HepG2 (cell line): Measurements from ENCODE around the gene OVOL3. TPM values are rescaled to one million over a fixed set of nuclear protein-coding genes. Genes with fewer than 3 reads are reported as not detected.

ENCODE experiments used
- ATAC-seq: fragments of 200-7000 bp; cut with Tn5 transposase; 3 replicates; pipeline ENCODE4 v1.9.1; 2020; ENCODE audit warnings: mild to moderate bottlenecking, moderate library complexity
- BruUV-seq: library from RNA; stranded (reverse); fragments of 400-500 nt; replicated peaks from 2 replicates; lab custom pipeline; 2021; lab: Mats Ljungman, UMichigan
- CTCF ChIA-PET: fragments of 300-600 bp; formaldehyde crosslinking; extraction: SDS; loops from one replicate; lab custom pipeline; 2021; ENCODE audit warnings: low total read pairs, inconsistent platforms, low intra/inter-chr PET ratio; lab: Yijun Ruan, JAX
- POLR2A ChIA-PET: fragments of 350-600 bp; sonication (Branson Sonifier 250); formaldehyde crosslinking; loops from one replicate; lab custom pipeline; 2020; ENCODE audit warnings: antibody characterized with exemption, inconsistent platforms; lab: Yijun Ruan, JAX
- DNase-seq: peaks from one replicate; pipeline ENCODE4 v3.0.0-alpha.2; 2015; ENCODE audit warnings: low spot score
- FAIRE-seq: peaks from 3 replicates; lab custom pipeline; 2011; peaks lifted over from hg19 to GRCh38; lab: Jason Lieb, UNC
- H2AFZ ChIP-seq: one replicate; pipeline ENCODE4 v1.6.1; 2011; ENCODE audit warnings: low read length, inconsistent platforms
- H3K27ac ChIP-seq: fragments of 300-600 bp; 3 replicates; pipeline ENCODE4 v1.8.0; 2011; ENCODE audit warnings: mixed run types, mild to moderate bottlenecking, mixed read lengths, low read length, inconsistent platforms; ENCODE audit not compliant: insufficient read depth; ENCODE audit errors: extremely low read length
- H3K27me3 ChIP-seq, 2 experiments: fragments of 200-600 bp in 1 of 2; 2 replicates in 1 of 2; 3 replicates in 1 of 2; pipeline versions ENCODE4 v1.6.0 to v1.8.0; 2011; ENCODE audit warnings: low read length in 2 of 2, mild to moderate bottlenecking in 2 of 2, moderate library complexity in 2 of 2, inconsistent platforms in 1 of 2; ENCODE audit not compliant: insufficient read depth in 2 of 2, control insufficient read depth in 1 of 2
- H3K36me3 ChIP-seq, 2 experiments: fragments of 200-600 bp in 1 of 2; replicated peaks in 1 of 2; 2 replicates in 1 of 2; 3 replicates in 1 of 2; pipeline versions ENCODE4 v1.5.1 to v1.8.0; 2011; ENCODE audit warnings: low read length in 2 of 2, inconsistent platforms in 1 of 2; ENCODE audit not compliant: insufficient read depth in 2 of 2, control insufficient read depth in 1 of 2
- H3K4me1 ChIP-seq: 2 replicates; pipeline ENCODE4 v1.5.1; 2012; ENCODE audit warnings: low read length, inconsistent platforms; ENCODE audit not compliant: insufficient read depth
- H3K4me2 ChIP-seq: 2 replicates; pipeline ENCODE4 v1.6.0; 2011; ENCODE audit warnings: low read depth, low read length, inconsistent platforms
- H3K4me3 ChIP-seq, 3 experiments: fragments of 200-600 bp in 1 of 3; sonication (generic), shearing (Covaris generic) in 1 of 3; replicated peaks in 1 of 3; 2 replicates each; pipeline ENCODE4 v1.5.1; 2011 to 2016; ENCODE audit warnings: low read length in 3 of 3, inconsistent platforms in 2 of 3, low read depth in 2 of 3, mild to moderate bottlenecking in 2 of 3, control low read depth in 1 of 3, mixed read lengths in 1 of 3; ENCODE audit not compliant: insufficient read depth in 1 of 3
- H3K79me2 ChIP-seq: one replicate; pipeline ENCODE4 v1.6.1; 2011; ENCODE audit warnings: low read length, inconsistent platforms; ENCODE audit not compliant: insufficient read depth
- H3K9ac ChIP-seq: 2 replicates; pipeline ENCODE4 v1.6.0; 2011; ENCODE audit warnings: mild to moderate bottlenecking, low read depth, low read length, inconsistent platforms; ENCODE audit not compliant: insufficient read depth
- H3K9me3 ChIP-seq: 2 replicates; pipeline ENCODE4 v1.5.1; 2012; ENCODE audit warnings: mild to moderate bottlenecking, low read length
- H4K20me1 ChIP-seq: 2 replicates; pipeline ENCODE4 v1.6.0; 2011; ENCODE audit warnings: inconsistent platforms, mild to moderate bottlenecking, low read length, moderate library complexity; ENCODE audit not compliant: insufficient read depth
- EEA1 ChIP-seq: sonication (generic); formaldehyde crosslinking; IDR thresholded peaks from 2 replicates; pipeline ENCODE4 v1.5.1; 2020; ENCODE audit warnings: mild to moderate bottlenecking, missing genetic modification reagents, borderline replicate concordance
- FOSL1 ChIP-seq: sonication (generic); formaldehyde crosslinking; IDR thresholded peaks from 2 replicates; pipeline ENCODE4 v1.9.0; 2021; ENCODE audit warnings: missing genetic modification reagents, borderline replicate concordance
- KLF13 ChIP-seq: sonication (generic); formaldehyde crosslinking; IDR thresholded peaks from 2 replicates; pipeline ENCODE4 v1.4.0; 2020; ENCODE audit warnings: mild to moderate bottlenecking, missing genetic modification reagents
- MED1 ChIP-seq: sonication (generic); formaldehyde crosslinking; IDR thresholded peaks from 2 replicates; pipeline ENCODE4 v1.4.0; 2020; ENCODE audit warnings: missing genetic modification reagents
- MED8 ChIP-seq: sonication (generic); formaldehyde crosslinking; IDR thresholded peaks from 2 replicates; pipeline ENCODE4 v1.8.1; 2023; ENCODE audit warnings: mild to moderate bottlenecking, missing genetic modification reagents; ENCODE audit not compliant: insufficient replicate concordance
- PCBP2 ChIP-seq: fragments of 200-400 bp; formaldehyde crosslinking; optimal IDR thresholded peaks from 2 replicates; pipeline ENCODE3; 2018; ENCODE audit warnings: low read length, low read depth; ENCODE audit not compliant: poor library complexity, severe bottlenecking
- RBFOX2 ChIP-seq: fragments of 200-400 bp; formaldehyde crosslinking; IDR thresholded peaks from 2 replicates; pipeline ENCODE4 v1.6.1; 2017; ENCODE audit warnings: low read depth, mild to moderate bottlenecking, low read length
- REXO4 ChIP-seq: sonication (generic); formaldehyde crosslinking; IDR thresholded peaks from 2 replicates; pipeline ENCODE4 v1.8.0; 2022; ENCODE audit warnings: missing genetic modification reagents, mild to moderate bottlenecking, borderline replicate concordance
- SKI ChIP-seq: fragments of 450-650 bp; IDR thresholded peaks from one replicate; pipeline ENCODE4 v1.6.1; 2018; ENCODE audit warnings: mild to moderate bottlenecking; ENCODE audit not compliant: partially characterized antibody
- ZBTB3 ChIP-seq: sonication (generic); formaldehyde crosslinking; IDR thresholded peaks from 2 replicates; pipeline ENCODE4 v1.4.0; 2020; ENCODE audit warnings: low read depth, mild to moderate bottlenecking, moderate library complexity, missing genetic modification reagents, borderline replicate concordance
- ZNF180 ChIP-seq: sonication (generic); formaldehyde crosslinking; IDR thresholded peaks from 2 replicates; pipeline ENCODE4 v1.4.0; 2020; ENCODE audit warnings: low read depth, missing genetic modification reagents, borderline replicate concordance
- ZNF615 ChIP-seq: sonication (generic); formaldehyde crosslinking; IDR thresholded peaks from 2 replicates; pipeline ENCODE4 v1.5.0; 2020; ENCODE audit warnings: mild to moderate bottlenecking, missing genetic modification reagents, borderline replicate concordance
- ZNF816 ChIP-seq: sonication (generic); formaldehyde crosslinking; IDR thresholded peaks from 2 replicates; pipeline ENCODE4 v1.8.0; 2022; ENCODE audit warnings: missing genetic modification reagents, mild to moderate bottlenecking, borderline replicate concordance
- ZSCAN12 ChIP-seq: sonication (generic); formaldehyde crosslinking; IDR thresholded peaks from 2 replicates; pipeline ENCODE4 v1.9.0; 2021; ENCODE audit warnings: mild to moderate bottlenecking, missing genetic modification reagents
- WGBS: methylation state at CpG from one replicate; pipeline ENCODE4 v1.1.6; 2017; ENCODE audit warnings: low lambda C conversion rate; 5-methylcytosine and 5-hydroxymethylcytosine counted together
- in situ Hi-C: cut with HindIII; loops from 2 replicates; pipeline ENCODE4 v1.10.0; 2017; ENCODE audit warnings: low pct_unique_long_range_greater_than_20kb; ENCODE audit not compliant: extremely low pct_ligation_motif_present
- intact Hi-C: fragments of 100-400 bp; cut with micrococcal nuclease; formaldehyde crosslinking; loops from one replicate; pipeline ENCODE4 v1.10.0; 2022; ENCODE audit not compliant: unreplicated experiment
- polyA plus RNA-seq, 8 experiments: library from polyadenylated mRNA; depleted of rRNA in 3 of 8; stranded (reverse) in 7 of 8; unstranded in 1 of 8; fragments of >200 nt; fragmentation: Illumina TruSeq in 4 of 8; extraction: Trizol in 4 of 8; gene quantifications; 2 replicates each; pipeline versions ENCODE4 v1.2.1 to v1.2.3, GENCODE V29; 2011 to 2016; ENCODE audit warnings: low read depth in 4 of 8, missing spikeins in 1 of 8, mixed read lengths in 1 of 8; ENCODE audit not compliant: insufficient read depth in 1 of 8
- total RNA-seq, 5 experiments: library from RNA; depleted of rRNA; stranded (reverse); fragments of >200 nt; fragmentation: Illumina TruSeq; extraction: Trizol; gene quantifications; 2 replicates each; pipeline ENCODE4 v1.2.3, GENCODE V29; 2016; ENCODE audit warnings: low read depth in 1 of 5
- TF ChIP-seq, protein P1 (sequence below): sonication (generic); formaldehyde crosslinking; IDR thresholded peaks from 2 replicates; pipeline ENCODE4 v1.5.0; 2020; ENCODE audit warnings: missing genetic modification reagents
- TF ChIP-seq, protein P2 (sequence below): sonication (generic); formaldehyde crosslinking; IDR thresholded peaks from 2 replicates; pipeline ENCODE4 v1.4.0; 2020; ENCODE audit warnings: missing genetic modification reagents
- TF ChIP-seq, protein P3 (sequence below): sonication (generic); formaldehyde crosslinking; IDR thresholded peaks from 2 replicates; pipeline ENCODE4 v1.5.1; 2020; ENCODE audit warnings: missing genetic modification reagents, mild to moderate bottlenecking, borderline replicate concordance
- TF ChIP-seq, protein P4 (sequence below), 2 experiments: fragments of 450-650 bp in 1 of 2; sonication (generic) in 1 of 2; formaldehyde crosslinking; IDR thresholded peaks; 2 replicates each; pipeline versions ENCODE4 v1.5.0 to v1.8.0; 2020 to 2022; ENCODE audit warnings: mild to moderate bottlenecking in 1 of 2, missing genetic modification reagents in 1 of 2

OVOL3 gene
- total and polyA plus RNA-seq, 2 of the 13 experiments (the other 11 are each of a cell fraction or from before 2014, with no cell fraction given): not detected

DNA sequence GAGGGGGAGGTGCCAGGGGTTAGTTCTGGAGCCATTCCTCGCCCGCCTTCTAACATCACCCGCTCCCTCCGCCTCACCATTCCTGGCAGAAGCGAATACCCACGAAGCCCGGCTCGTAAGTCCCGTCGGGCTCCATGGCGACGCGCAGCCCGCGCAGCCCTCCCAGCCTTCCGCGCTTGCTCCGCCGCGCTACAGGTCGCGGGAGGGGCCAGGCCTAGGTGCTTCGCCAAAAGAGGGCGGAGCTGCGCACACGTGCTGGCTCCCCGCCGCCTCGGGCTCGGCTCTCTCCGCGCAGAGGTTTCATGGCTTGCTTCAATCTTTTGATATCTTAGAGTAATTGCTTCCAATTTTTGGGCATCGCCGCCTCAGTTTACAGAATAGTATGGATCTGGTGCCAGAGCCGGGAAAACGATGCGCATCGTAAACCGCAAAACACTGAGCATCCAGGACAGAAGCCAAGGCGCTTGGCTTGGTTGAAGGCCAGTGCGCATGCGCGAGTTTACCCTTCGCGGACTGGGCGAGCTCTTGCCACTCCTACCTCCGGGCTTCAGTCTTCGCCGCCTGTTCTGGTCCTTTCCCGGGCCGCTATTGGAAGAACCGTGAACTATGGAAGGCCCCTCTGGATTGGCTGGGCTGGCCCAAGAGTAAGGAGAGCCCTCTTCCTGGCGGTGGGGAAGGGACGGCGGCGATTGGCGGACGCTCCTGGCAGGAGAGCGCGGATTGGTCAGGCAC, 3.9 kb downstream of the OVOL3 start, which contains the start of gene POLR2I:
Gene POLR2I, minus strand, starts transcription at position 155 of the 732 bp plus-strand sequence. Its CDS starts 19 bp downstream, at position 136.
- Histone ChIP-seq H2AFZ (no peak within 1 kb of the TSS), H3K27me3 (no peaks in the 10 kb centered on the region; a peak in 1 of 5 replicates), H3K9me3 (no peaks in the 10 kb centered on the region), H3K4me3 (peak within 1 kb of the TSS; percentile 72 to 93 (median 88)), H3K36me3 (peaks cover 10 to 15% of the 10 kb centered on the region in 2 experiments; a peak in 2 of 5 replicates), H4K20me1 (no peaks in the 10 kb centered on the region), H3K4me2 (peak within 1 kb of the TSS; percentile 94), H3K9ac (peak within 1 kb of the TSS; percentile 88), H3K27ac (peak within 1 kb of the TSS; percentile 77), H3K79me2 (peaks cover 26% of the 10 kb centered on the region), H3K4me1 (peaks cover 44% of the 10 kb centered on the region)
- ChIA-PET CTCF (no interaction called here), POLR2A (interaction anchor here (0.6 to 2.3 kb wide), 19 partner anchors 10 to 374 kb away, joined by 3 to 33 read pairs (median 5); partner anchors contain the start of genes CAPNS1, SYNE4, THAP8 and ZNF146)
- BruUV-seq: no TSS peak
- WGBS: 0% methylated on average over 2 of the region's 60 CpGs
- in situ Hi-C loops (no loop called here), intact Hi-C loops (loop anchor here (2.0 kb wide), 1 partner anchor 60 kb away; the partner anchor contains the start of genes THAP8 and WDR62)
- peak; percentile 90 for FAIRE-seq
- DNase-seq: peak; percentile 99
- peak; percentile 93 for ATAC-seq
- TF ChIP-seq MED8 (peak; percentile 91), ZNF180 (CRISPR knock-in tag) (no peak), ZBTB3 (CRISPR knock-in tag) (no peak), ZSCAN12 (no peak; the same call in 1 of the 2 replicates), ZNF615 (CRISPR knock-in tag) (peak; percentile 80; the same call in 1 of the 2 replicates), RBFOX2 (peak; percentile 86), MED1 (CRISPR knock-in tag) (peak; percentile 80), PCBP2 (no peak), SKI (no peak), REXO4 (CRISPR knock-in tag) (peak; percentile 68; the same call in 1 of the 2 replicates), KLF13 (CRISPR knock-in tag) (no peak), EEA1 (CRISPR knock-in tag) (no peak; the same call in 1 of the 2 replicates), FOSL1 (CRISPR knock-in tag) (no peak), ZNF816 (no peak; the same call in 1 of the 2 replicates)
- TF ChIP-seq, protein P1, sequence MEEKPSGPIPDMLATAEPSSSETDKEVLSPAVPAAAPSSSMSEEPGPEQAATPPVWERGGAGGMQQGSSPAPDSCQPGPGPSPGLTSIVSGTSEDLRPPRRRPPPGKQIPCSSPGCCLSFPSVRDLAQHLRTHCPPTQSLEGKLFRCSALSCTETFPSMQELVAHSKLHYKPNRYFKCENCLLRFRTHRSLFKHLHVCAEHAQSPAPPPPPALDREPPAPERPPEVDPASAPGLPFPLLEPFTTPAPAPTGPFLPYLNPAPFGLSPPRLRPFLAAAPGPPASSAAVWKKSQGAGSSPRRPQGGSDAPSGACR (CRISPR knock-in tag): no peak
- TF ChIP-seq, protein P2, sequence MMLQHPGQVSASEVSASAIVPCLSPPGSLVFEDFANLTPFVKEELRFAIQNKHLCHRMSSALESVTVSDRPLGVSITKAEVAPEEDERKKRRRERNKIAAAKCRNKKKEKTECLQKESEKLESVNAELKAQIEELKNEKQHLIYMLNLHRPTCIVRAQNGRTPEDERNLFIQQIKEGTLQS (CRISPR knock-in tag): no peak
- TF ChIP-seq, protein P3, sequence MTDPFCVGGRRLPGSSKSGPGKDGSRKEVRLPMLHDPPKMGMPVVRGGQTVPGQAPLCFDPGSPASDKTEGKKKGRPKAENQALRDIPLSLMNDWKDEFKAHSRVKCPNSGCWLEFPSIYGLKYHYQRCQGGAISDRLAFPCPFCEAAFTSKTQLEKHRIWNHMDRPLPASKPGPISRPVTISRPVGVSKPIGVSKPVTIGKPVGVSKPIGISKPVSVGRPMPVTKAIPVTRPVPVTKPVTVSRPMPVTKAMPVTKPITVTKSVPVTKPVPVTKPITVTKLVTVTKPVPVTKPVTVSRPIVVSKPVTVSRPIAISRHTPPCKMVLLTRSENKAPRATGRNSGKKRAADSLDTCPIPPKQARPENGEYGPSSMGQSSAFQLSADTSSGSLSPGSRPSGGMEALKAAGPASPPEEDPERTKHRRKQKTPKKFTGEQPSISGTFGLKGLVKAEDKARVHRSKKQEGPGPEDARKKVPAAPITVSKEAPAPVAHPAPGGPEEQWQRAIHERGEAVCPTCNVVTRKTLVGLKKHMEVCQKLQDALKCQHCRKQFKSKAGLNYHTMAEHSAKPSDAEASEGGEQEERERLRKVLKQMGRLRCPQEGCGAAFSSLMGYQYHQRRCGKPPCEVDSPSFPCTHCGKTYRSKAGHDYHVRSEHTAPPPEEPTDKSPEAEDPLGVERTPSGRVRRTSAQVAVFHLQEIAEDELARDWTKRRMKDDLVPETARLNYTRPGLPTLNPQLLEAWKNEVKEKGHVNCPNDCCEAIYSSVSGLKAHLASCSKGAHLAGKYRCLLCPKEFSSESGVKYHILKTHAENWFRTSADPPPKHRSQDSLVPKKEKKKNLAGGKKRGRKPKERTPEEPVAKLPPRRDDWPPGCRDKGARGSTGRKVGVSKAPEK (CRISPR knock-in tag): no peak
- TF ChIP-seq, protein P4, sequence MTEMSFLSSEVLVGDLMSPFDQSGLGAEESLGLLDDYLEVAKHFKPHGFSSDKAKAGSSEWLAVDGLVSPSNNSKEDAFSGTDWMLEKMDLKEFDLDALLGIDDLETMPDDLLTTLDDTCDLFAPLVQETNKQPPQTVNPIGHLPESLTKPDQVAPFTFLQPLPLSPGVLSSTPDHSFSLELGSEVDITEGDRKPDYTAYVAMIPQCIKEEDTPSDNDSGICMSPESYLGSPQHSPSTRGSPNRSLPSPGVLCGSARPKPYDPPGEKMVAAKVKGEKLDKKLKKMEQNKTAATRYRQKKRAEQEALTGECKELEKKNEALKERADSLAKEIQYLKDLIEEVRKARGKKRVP (CRISPR knock-in tag; IDR thresholded peaks at IDR 0.05): peak in 1 of 2 experiments; percentile 75; a peak in 2 of 4 replicates
